ENCODE results near the gene CST3. TPM values are rescaled to one million over a fixed set of nuclear protein-coding genes. Genes with fewer than 3 reads are reported as not detected.

CST3 gene
- total and polyA plus RNA-seq, 2 of the 8 experiments (the other 6 are each of a cell fraction or from before 2014, with no cell fraction given) = 53.2 to 184 TPM

GRCh38 chr20:23640671-23641667 lies 3.2 kb upstream of the CST3 start:
- FAIRE-seq (no peak), DNase-seq (ENCODE audit: low read depth in 1 of 2, low spot score in 2 of 2) (no peak)
- no peak overlapping the region for H2BK15ac ChIP-seq (ENCODE audit: low read length)
- H3K14ac ChIP-seq (ENCODE audit: insufficient read length) = no peak overlapping the region
- CTCF ChIA-PET (ENCODE audit: partially characterized antibody) = interaction anchor here (0.6 to 0.8 kb wide), 4 partner anchors 13 to 194 kb away, joined by 3 read pairs; no protein-coding TSS in a partner anchor
- H2BK120ac ChIP-seq (replicated peaks; ENCODE audit: low read depth, low read length) = no peak overlapping the region
- 82% methylated on average over 11 of the region's 11 CpGs; no CpG with 5 or more reads in 1 of the 2 experiments for WGBS, 2 experiments (ENCODE audit: extremely low coverage in 1 of 2, insufficient coverage in 1 of 2, insufficient read length in 1 of 2, insufficient replicate concordance in 2 of 2, low coverage in 1 of 2, low lambda C conversion rate in 2 of 2, missing lambda C conversion rate in 1 of 2)
- no peak overlapping the region for H3K18ac ChIP-seq (ENCODE audit: extremely low read depth, low read length)
- no peak overlapping the region for H2BK20ac ChIP-seq (ENCODE audit: low read length)
- H3K23ac ChIP-seq (ENCODE audit: insufficient read length) = no peak overlapping the region
- no peak overlapping the region for H2AK5ac ChIP-seq (ENCODE audit: low read depth, low read length)
- H3K9me3 ChIP-seq (ENCODE audit: insufficient read depth in 2 of 2, low read depth in 1 of 2, low read length in 1 of 2) = no peaks in the 10 kb centered on the region
- no peaks in the 10 kb centered on the region for H3K79me1 ChIP-seq (ENCODE audit: low read depth, low read length)
- H3K4me3 ChIP-seq (ENCODE audit: extremely low read depth in 1 of 4, insufficient read depth in 2 of 4, low read depth in 3 of 4, low read length in 4 of 4) = no peak overlapping the region
- no peak overlapping the region for H2AFZ ChIP-seq (ENCODE audit: low read length)
- no peak overlapping the region for H4K5ac ChIP-seq (ENCODE audit: insufficient read length, low read depth, low read length)
- H3K56ac ChIP-seq (replicated peaks; ENCODE audit: insufficient read length, low read depth, low read length) = no peak overlapping the region
- H3K4ac ChIP-seq (replicated peaks; ENCODE audit: insufficient read length, low read depth, low read length) = no peak overlapping the region
- H3K27ac ChIP-seq (ENCODE audit: low read depth, low read length) = no peak overlapping the region
- H3K27me3 ChIP-seq (replicated peaks in 1 of 4; ENCODE audit: control insufficient read depth in 3 of 4, extremely low read depth in 1 of 4, insufficient read depth in 3 of 4, low read length in 3 of 4) = peaks cover 0 to 5% (median 2%) of the 10 kb centered on the region in 4 experiments; a peak in 3 of 7 replicates
- H3K4me1 ChIP-seq (replicated peaks in 1 of 4; ENCODE audit: control insufficient read depth in 3 of 4, insufficient read depth in 4 of 4, low read length in 3 of 4) = peaks cover 0 to 12% (median 4%) of the 10 kb centered on the region in 4 experiments; a peak in 6 of 7 replicates
- no peaks in the 10 kb centered on the region for H3K36me3 ChIP-seq (ENCODE audit: control insufficient read depth in 2 of 4, insufficient read depth in 4 of 4, low read length in 3 of 4)
- no peaks in the 10 kb centered on the region for H3K79me2 ChIP-seq (ENCODE audit: control insufficient read depth in 1 of 2, insufficient read depth in 2 of 2, low read length in 2 of 2)
- H3K4me2 ChIP-seq (ENCODE audit: insufficient read depth in 1 of 2, low read depth in 2 of 2, low read length in 2 of 2) = no peak overlapping the region
- peak overlapping the region; percentile 41 for H4K91ac ChIP-seq (replicated peaks; ENCODE audit: insufficient read length, low read length)
- peaks cover 9% of the 10 kb centered on the region for H3K23me2 ChIP-seq (ENCODE audit: low read depth, low read length)
- peaks cover 0 to 2% of the 10 kb centered on the region in 2 experiments for H4K20me1 ChIP-seq (replicated peaks in 1 of 2; ENCODE audit: control insufficient read depth in 1 of 2, insufficient read depth in 2 of 2, low read length in 2 of 2)
- H4K8ac ChIP-seq (ENCODE audit: extremely low read depth, insufficient read depth, low read length) = no peak overlapping the region
- peak overlapping the region; percentile 26; the same call in 1 of the 2 replicates for H2BK5ac ChIP-seq (ENCODE audit: low read depth, low read length)
- H2BK12ac ChIP-seq (ENCODE audit: low read depth, low read length) = peak overlapping the region; percentile 10; the same call in 1 of the 2 replicates
- H3K9ac ChIP-seq (replicated peaks in 1 of 4; ENCODE audit: extremely low read depth in 1 of 4, low read depth in 3 of 4, low read length in 3 of 4) = no peak overlapping the region; a peak in 1 of 7 replicates
- POLR2A ChIA-PET (ENCODE audit: partially characterized antibody) = no interaction called here
- TF ChIP-seq CREB1 (IDR thresholded peaks at IDR 0.05) = no peak
- no peak for TF ChIP-seq JUN (IDR thresholded peaks at IDR 0.05; ENCODE audit: low read depth, low read length)
- no peak for TF ChIP-seq EGR1 (IDR thresholded peaks at IDR 0.05; ENCODE audit: borderline replicate concordance, low read depth, low read length)
- TF ChIP-seq POU5F1 (IDR thresholded peaks at IDR 0.05; ENCODE audit: low read depth, low read length) = no peak
- TF ChIP-seq RNF2 (IDR thresholded peaks at IDR 0.05; ENCODE audit: borderline replicate concordance, low read depth, low read length, missing control alignments, poor library complexity, severe bottlenecking) = no peak
- no peak for TF ChIP-seq ZNF274 (IDR thresholded peaks at IDR 0.05; ENCODE audit: borderline replicate concordance, extremely low read depth, low read length)
- TF ChIP-seq BRCA1 (IDR thresholded peaks at IDR 0.05; ENCODE audit: low read depth, low read length) = no peak
- TF ChIP-seq RBBP5 (IDR thresholded peaks at IDR 0.05; ENCODE audit: borderline replicate concordance, low read depth, low read length) = no peak
- no peak for TF ChIP-seq RAD21 (IDR thresholded peaks at IDR 0.05 in 1 of 2, conservative IDR thresholded peaks at IDR 0.05 in 1 of 2; ENCODE audit: low read depth in 2 of 2, low read length in 2 of 2)
- no peak for TF ChIP-seq SIN3A (conservative IDR thresholded peaks at IDR 0.05 in 1 of 2, IDR thresholded peaks at IDR 0.05 in 1 of 2; ENCODE audit: low read depth in 1 of 2, low read length in 2 of 2)

Measured in H1 (cell line).